A673 (cell line): ENCODE results near the gene DPH5.

Experiments
- CTCF ChIP-seq: fragments of 300-800, 200-600 bp; sonication (generic); conservative IDR thresholded peaks from 2 replicates; pipeline ENCODE4 v1.5.1; 2017; ENCODE audit warnings: low read depth, mild to moderate bottlenecking, antibody characterized with exemption, low read length, moderate library complexity, mixed read lengths
- EZH2 ChIP-seq: fragments of 200-600 bp; sonication (generic); IDR thresholded peaks from 2 replicates; pipeline ENCODE4 v1.6.1; 2017; ENCODE audit warnings: borderline replicate concordance, low read depth, mild to moderate bottlenecking, mixed read lengths, antibody characterized with exemption, low read length; ENCODE audit not compliant: poor library complexity, severe bottlenecking

- TF ChIP-seq CTCF (no peak), EZH2 (no peak)
These were observed 825 bp upstream of the DPH5 start for GRCh38 chr1:101026430-101026788.
